ENCODE data around the gene NTNG1. TPM values are rescaled to one million over a fixed set of nuclear protein-coding genes. Genes with fewer than 3 reads are reported as not detected.
A peak's percentile ranks its signal among the peaks of the same experiment; 100 is the strongest.

The NTNG1 gene
- total and polyA plus RNA-seq, 2 of the 4 experiments (the other 2 are of a cell fraction) = 1.2 to 2.3 TPM

DNA sequence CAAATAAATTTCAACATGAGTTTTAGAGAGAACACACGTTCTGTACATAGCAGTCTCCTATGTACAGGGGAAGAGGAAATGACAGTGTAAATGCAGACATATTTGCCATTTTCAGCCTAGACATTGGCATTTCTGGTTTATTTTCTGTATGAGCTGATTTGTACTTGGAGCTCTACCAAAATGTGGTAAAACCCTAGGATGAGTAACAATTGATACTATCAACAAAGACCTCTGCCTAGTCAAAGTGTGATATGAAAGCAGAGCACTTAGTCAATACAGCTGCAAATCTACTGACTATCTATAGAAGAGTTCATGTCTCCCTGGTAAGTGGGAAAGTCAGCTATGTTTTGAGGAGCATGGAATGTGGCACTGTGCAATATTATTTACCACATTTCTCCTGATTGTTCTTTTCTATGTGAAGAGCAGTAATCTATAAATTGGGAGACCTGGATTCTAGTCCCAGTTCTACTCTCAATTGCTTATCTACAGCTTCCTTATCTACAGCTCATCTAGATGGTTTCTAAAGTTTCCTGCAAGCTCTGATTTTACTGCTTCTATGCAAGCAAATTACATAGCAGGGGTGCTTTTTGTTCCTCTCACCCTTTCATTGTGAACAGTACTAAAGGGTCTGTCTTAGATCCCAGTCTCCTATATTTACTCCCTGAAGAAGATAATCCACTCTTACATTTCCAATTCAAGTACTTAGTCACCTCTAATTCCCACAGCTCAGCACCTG is 334.2 kb downstream of the NTNG1 start:
- dilution Hi-C loops (cut with HindIII; ENCODE audit: low sequenced_read_pairs, unreplicated experiment) = no loop called here
- Histone ChIP-seq H3K4me3 (ENCODE audit: insufficient read depth, low read depth, low read length) (no peak overlapping the region), H4K20me1 (ENCODE audit: insufficient read depth, low read length) (no peaks in the 10 kb centered on the region), H3K4ac (ENCODE audit: low read depth, low read length) (no peak overlapping the region), H3K79me1 (ENCODE audit: low read depth in 1 of 2, low read length in 2 of 2) (no peaks in the 10 kb centered on the region), H3K27ac (ENCODE audit: insufficient read depth, low read length) (no peak overlapping the region), H3K9me3 (ENCODE audit: control insufficient read depth, insufficient read depth, low read length) (no peaks in the 10 kb centered on the region), H3K56ac (ENCODE audit: extremely low read depth, insufficient read depth, low read length) (no peak overlapping the region), H2BK15ac (ENCODE audit: low read depth, low read length) (no peak overlapping the region), H3K9ac (ENCODE audit: low read depth, low read length) (no peak overlapping the region), H3K9me1 (ENCODE audit: insufficient read depth, low read length) (no peaks in the 10 kb centered on the region), H4K8ac (ENCODE audit: low read depth in 2 of 2, low read length in 2 of 2) (no peak overlapping the region), H3K23ac (ENCODE audit: low read depth, low read length) (no peak overlapping the region), H2BK20ac (ENCODE audit: low read depth, low read length) (no peak overlapping the region), H2AFZ (replicated peaks; ENCODE audit: low read length, poor library complexity) (no peak overlapping the region), H2AK5ac (ENCODE audit: low read depth, low read length) (no peak overlapping the region), H2AK9ac (replicated peaks; ENCODE audit: low read depth, low read length, poor library complexity) (no peak overlapping the region), H3K4me1 (ENCODE audit: control insufficient read depth, insufficient read depth, low read length) (no peaks in the 10 kb centered on the region), H2BK5ac (ENCODE audit: low read depth, low read length, poor library complexity, severe bottlenecking) (no peak overlapping the region), H2BK120ac (ENCODE audit: low read depth, low read length) (no peak overlapping the region), H3K36me3 (ENCODE audit: control insufficient read depth, insufficient read depth, low read length) (no peaks in the 10 kb centered on the region), H3K14ac (replicated peaks; ENCODE audit: low read depth, low read length) (no peak overlapping the region), H3K4me2 (ENCODE audit: low read depth, low read length) (no peak overlapping the region), H4K91ac (ENCODE audit: insufficient read depth, low read depth, low read length) (no peak overlapping the region), H3K18ac (ENCODE audit: low read depth, low read length) (no peak overlapping the region), H4K5ac (ENCODE audit: low read depth, low read length) (no peak overlapping the region), H3K27me3 (ENCODE audit: control insufficient read depth, insufficient read depth, low read length) (no peaks in the 10 kb centered on the region)
- intact Hi-C loops (cut with micrococcal nuclease) = no loop called here
- no CpG with 5 or more reads among the region's 1 CpG for WGBS, 2 experiments (ENCODE audit: extremely low coverage in 2 of 2, insufficient read length in 1 of 2)
- in situ Hi-C loops (cut with MboI; ENCODE audit: low sequenced_read_pairs) = no loop called here
- POLR2A ChIA-PET (ENCODE audit: unreplicated experiment) = no interaction called here
- TF ChIP-seq SMC3 (IDR thresholded peaks at IDR 0.05; ENCODE audit: low read depth, low read length) (no peak), RFX5 (IDR thresholded peaks at IDR 0.05; ENCODE audit: low read depth, low read length) (no peak), CHD1 (IDR thresholded peaks at IDR 0.05; ENCODE audit: low read depth, low read length) (no peak), BHLHE40 (IDR thresholded peaks at IDR 0.05; ENCODE audit: low read depth, low read length) (no peak), FOS (IDR thresholded peaks at IDR 0.05; ENCODE audit: low read depth, low read length) (no peak), POLR2A (IDR thresholded peaks at IDR 0.05; ENCODE audit: low read depth, low read length) (no peak), CEBPB (IDR thresholded peaks at IDR 0.05; ENCODE audit: low read depth, low read length) (no peak), RAD21 (IDR thresholded peaks at IDR 0.05; ENCODE audit: low read length) (no peak), MAFK (IDR thresholded peaks at IDR 0.05; ENCODE audit: low read depth, low read length) (no peak), MXI1 (IDR thresholded peaks at IDR 0.05; ENCODE audit: borderline replicate concordance, low read depth, low read length) (no peak), NFE2L2 (IDR thresholded peaks at IDR 0.05; ENCODE audit: low read depth, low read length) (no peak), RCOR1 (IDR thresholded peaks at IDR 0.05; ENCODE audit: insufficient replicate concordance, low read length) (no peak)
- TF ChIP-seq, protein P1, sequence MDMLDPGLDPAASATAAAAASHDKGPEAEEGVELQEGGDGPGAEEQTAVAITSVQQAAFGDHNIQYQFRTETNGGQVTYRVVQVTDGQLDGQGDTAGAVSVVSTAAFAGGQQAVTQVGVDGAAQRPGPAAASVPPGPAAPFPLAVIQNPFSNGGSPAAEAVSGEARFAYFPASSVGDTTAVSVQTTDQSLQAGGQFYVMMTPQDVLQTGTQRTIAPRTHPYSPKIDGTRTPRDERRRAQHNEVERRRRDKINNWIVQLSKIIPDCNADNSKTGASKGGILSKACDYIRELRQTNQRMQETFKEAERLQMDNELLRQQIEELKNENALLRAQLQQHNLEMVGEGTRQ (IDR thresholded peaks at IDR 0.05; ENCODE audit: low read depth, low read length) = no peak
- TF ChIP-seq, protein P2, sequence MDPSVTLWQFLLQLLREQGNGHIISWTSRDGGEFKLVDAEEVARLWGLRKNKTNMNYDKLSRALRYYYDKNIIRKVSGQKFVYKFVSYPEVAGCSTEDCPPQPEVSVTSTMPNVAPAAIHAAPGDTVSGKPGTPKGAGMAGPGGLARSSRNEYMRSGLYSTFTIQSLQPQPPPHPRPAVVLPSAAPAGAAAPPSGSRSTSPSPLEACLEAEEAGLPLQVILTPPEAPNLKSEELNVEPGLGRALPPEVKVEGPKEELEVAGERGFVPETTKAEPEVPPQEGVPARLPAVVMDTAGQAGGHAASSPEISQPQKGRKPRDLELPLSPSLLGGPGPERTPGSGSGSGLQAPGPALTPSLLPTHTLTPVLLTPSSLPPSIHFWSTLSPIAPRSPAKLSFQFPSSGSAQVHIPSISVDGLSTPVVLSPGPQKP (IDR thresholded peaks at IDR 0.05; ENCODE audit: borderline replicate concordance, low read depth, low read length) = no peak
- TF ChIP-seq, protein P3, sequence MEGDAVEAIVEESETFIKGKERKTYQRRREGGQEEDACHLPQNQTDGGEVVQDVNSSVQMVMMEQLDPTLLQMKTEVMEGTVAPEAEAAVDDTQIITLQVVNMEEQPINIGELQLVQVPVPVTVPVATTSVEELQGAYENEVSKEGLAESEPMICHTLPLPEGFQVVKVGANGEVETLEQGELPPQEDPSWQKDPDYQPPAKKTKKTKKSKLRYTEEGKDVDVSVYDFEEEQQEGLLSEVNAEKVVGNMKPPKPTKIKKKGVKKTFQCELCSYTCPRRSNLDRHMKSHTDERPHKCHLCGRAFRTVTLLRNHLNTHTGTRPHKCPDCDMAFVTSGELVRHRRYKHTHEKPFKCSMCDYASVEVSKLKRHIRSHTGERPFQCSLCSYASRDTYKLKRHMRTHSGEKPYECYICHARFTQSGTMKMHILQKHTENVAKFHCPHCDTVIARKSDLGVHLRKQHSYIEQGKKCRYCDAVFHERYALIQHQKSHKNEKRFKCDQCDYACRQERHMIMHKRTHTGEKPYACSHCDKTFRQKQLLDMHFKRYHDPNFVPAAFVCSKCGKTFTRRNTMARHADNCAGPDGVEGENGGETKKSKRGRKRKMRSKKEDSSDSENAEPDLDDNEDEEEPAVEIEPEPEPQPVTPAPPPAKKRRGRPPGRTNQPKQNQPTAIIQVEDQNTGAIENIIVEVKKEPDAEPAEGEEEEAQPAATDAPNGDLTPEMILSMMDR (conservative IDR thresholded peaks at IDR 0.05; ENCODE audit: low read depth, low read length) = no peak
- no peak for ATAC-seq (ENCODE audit: low read depth)
- peak; percentile 2 for DNase-seq
- CTCF ChIA-PET = no interaction called here
- no TSS peak for BruUV-seq (replicated peaks)

Measured in IMR-90 (cell line).